GM18858 (cell line): ENCODE measurements around the gene SERINC2.
"Not testable (repeated sequence)": the region's sequence is repeated elsewhere in the genome, so short reads cannot be mapped to it uniquely, and the experiment has no call there.

ENCODE experiments used
- ATAC-seq: cut with Tn5 transposase; IDR thresholded peaks from one replicate; pipeline ENCODE4 v1.9.1; 2021; ENCODE audit not compliant: unreplicated experiment

Gene SERINC2

GRCh38 chr1:31460027-31460426 is 47.0 kb downstream of the SERINC2 start:
- ATAC-seq = no peak

DNA sequence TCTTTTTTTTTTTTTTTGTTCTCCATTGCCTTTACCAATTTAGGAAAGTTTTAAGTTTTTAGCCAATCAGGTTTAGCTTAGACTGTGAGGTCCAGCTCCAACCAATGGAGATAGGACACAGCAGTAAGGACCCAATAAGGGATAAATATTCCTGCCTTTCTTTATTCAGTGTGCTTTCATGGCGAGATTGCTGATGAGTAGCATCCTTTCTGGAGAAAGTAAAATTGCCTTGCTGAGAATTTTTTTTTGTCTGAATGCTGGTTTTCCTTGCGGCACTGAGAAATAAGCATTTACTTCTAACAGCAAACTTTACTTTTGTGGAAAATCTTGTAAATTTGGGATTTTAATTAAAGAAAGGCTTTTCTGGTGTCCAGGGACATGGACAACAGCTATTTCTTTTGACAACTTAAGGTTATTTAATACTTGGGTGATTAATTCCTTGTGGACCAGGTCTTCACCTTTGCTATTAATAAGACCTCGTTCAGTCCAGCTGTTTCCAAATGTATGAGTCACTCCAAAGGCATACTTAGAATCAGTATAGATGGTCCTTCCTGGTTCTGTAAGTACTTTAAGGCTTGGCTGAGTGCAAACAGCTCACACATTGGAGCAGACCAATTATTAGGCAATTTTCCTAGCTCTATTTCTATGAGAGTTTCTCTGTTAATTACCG is 54.1 kb downstream of the SERINC2 start:
- ATAC-seq = no peak

- ATAC-seq = no peak
These were observed 57.8 kb downstream of the SERINC2 start for GRCh38 chr1:31470794-31471315.

GRCh38 chr1:31471452-31472313 is 58.7 kb downstream of the SERINC2 start:
- not testable (repeated sequence) for ATAC-seq

- ATAC-seq = not testable (repeated sequence)
These were observed 59.3 kb downstream of the SERINC2 start for GRCh38 chr1:31472314-31472651.

DNA sequence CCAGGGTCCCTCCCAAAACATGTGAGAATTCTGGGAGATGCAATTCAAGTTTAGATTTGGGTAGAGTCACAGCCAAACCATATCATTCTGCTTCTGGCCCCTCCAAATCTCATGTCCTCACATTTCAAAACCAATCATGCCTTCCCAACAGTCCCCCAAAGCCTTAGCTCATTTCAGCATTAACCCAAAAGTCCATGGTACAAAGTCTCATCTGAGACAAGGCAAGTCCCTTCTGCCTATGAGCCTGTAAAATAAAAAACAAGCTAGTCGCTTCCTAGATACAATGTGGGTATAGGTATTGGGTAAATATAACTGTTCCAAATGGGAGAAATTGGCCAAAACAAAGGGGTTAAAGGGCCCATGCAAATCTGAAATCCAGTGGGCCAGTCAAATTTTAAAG is 59.7 kb downstream of the SERINC2 start:
- ATAC-seq = not testable (repeated sequence)

GRCh38 chr1:31473508-31473907 is 60.5 kb downstream of the SERINC2 start:
- not testable (repeated sequence) for ATAC-seq

GRCh38 chr1:31474567-31474966 is 61.6 kb downstream of the SERINC2 start:
- ATAC-seq = not testable (repeated sequence)

DNA sequence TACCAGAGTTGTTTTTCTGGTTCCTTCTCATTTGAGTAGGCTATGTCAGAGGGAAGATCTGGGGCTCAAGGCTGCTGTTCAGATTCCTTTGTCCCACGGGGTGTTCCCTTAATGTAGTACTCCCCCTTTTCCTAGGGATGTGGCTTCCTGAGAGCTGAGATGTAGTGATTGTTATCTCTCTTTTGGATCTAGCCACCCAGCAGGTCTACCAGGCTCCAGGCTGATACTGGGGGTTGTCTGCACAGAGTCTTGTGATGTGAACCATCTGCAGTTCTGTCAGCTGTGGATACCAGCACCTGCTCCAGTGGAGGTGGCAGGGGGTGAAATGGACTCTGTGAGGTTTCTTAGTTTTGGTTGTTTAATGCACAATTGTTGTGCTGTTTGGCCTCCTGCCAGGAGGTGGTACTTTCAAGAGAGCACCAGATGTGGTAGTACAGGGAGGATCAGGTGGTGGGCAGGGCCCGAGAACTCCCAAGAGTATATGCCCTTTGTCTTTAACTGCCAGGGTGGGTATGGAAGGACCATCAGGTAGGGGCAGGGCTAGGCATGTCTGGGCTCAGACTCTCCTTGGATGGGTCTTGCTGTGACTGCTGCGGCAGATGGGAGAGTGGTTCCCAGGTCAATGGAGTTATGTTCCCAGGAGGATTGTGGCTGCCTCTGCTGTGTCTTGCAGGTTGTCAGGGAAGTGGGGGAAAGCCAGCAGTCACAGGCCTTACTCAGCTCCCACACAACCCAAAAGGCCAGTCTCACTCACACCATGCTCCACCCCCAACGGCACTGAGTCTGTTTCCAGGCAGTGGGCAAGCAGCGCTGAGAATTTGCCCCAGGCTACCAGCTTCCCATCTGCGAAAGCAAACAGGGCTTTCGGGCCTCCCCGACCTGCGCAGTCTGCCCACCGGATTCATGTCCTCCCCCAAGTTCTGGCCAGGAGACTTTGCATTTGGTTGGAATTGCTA is 64.2 kb downstream of the SERINC2 start:
- ATAC-seq = no peak

- no peak for ATAC-seq
These were observed 65.2 kb downstream of the SERINC2 start for GRCh38 chr1:31478167-31478566.

DNA sequence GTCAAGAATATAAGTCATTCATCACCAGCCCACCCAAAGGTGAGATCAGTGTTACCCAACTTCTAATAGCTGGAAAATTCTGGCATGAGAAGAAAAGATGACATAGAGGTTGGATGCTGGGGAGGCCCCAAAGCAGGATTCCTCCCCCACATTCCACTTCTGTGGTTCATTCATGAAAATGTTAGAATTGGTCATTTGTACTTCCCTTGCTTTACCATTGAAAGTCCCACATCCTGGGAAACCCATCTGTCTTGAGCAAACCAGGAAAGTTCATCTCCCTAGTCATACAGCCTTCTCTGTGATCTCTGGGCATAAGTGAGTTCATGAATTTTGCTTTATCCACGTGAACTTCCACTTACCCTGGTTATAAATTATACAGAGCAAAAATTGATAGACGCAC is 66.8 kb downstream of the SERINC2 start:
- ATAC-seq = no peak

DNA sequence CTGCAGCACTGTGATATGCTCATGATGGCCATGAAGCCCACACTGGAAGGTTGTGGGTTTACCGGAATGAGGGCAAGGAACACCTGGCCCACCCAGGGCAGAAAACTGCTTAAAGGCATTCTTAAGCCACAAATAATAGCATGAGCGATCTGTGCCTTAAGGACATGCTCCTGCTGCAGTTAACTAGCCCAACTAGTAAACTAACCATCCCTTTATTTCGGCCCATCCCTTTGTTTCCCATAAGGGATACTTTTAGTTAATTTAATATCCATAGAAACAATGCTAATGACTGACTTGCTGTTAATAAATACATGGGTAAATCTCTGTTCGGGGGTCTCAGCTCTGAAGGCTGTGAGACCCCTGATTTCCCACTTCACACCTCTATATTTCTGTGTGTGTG is 67.4 kb downstream of the SERINC2 start:
- not testable (repeated sequence) for ATAC-seq

DNA sequence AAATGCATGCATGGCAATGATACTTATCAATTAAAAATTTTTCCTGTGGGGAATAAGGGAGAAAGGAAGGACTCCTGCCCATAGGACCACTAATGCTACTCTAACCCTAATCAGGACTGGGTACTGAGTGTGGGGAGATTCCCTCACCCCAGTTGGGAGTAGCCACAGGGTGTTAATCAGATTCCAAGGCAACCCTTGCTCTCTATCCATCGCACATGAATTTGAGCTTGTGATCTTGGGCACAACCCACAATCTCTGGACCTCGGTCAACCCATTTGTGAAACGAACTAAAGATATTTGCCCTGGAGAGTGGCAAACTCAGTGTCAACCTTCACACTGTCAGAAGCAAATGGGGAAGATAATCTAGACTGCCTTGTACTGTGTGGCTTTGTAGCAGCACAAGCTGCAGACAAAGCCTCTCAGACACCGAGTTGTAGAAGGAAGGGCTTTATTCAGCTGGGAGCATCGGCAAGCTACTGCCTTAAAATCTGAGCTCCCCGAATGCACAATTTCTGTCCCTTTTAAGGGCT is 69.5 kb downstream of the SERINC2 start:
- no peak for ATAC-seq

DNA sequence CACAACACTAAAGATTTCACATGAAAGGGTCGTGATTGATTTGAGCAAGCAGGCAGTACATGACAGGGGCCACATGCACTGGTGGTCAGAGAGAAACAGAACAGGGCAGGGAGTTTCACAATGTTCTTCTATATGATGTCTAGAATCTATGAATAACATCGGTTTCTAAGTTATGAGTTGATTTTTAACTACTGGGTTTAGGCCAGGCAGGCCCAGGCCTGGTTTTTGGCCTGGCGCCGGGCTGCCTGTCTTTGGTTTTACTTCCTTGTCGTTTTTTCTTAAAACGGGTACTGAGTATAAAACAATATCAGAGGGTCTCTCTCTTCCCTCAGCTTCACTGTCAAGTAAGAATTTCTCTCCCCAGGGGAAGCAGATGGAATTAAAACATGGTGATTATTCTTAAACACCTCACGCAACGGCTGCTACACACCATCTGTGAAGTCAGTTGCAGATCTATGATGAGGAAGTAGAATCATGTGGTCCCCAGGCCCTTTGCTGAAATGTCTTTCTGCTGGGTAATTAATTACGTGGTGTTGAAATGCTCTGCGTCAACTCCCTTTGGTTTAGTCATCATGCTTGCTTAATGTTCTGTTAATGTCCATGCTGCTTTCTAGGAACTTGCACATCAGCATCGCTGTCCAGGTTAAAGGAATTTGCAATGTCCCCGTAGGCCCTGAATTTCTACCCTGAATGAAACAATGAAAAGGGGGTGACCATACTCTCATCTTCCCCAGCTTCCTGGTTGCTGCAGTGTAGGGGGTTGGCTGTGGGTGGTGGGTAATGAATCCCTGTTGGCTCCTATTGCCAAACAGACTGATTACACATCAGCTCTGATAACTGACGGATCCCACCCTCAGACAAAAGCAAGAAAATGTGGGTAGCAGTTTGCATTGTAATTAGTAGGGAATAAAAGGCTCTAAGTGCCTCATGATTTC is 70.3 kb downstream of the SERINC2 start:
- no peak for ATAC-seq
